ENCODE results near the gene RFX4.

RFX4 gene

GRCh38 chr12:106692896-106693820 lies 110.4 kb downstream of the RFX4 start:
- TF ChIP-seq POLR2A (IDR thresholded peaks at IDR 0.05; ENCODE audit: low read depth, low read length), result no peak
- TF ChIP-seq PAX5 (IDR thresholded peaks at IDR 0.05; ENCODE audit: insufficient read depth, low read length, severe bottlenecking), result no peak
- TF ChIP-seq SPI1 (IDR thresholded peaks at IDR 0.05; ENCODE audit: low read depth, low read length), result no peak
- TF ChIP-seq TAF1 (IDR thresholded peaks at IDR 0.05; ENCODE audit: low read depth, low read length), result no peak
- TF ChIP-seq POU2F2 (IDR thresholded peaks at IDR 0.05; ENCODE audit: low read depth, low read length), result no peak
- FAIRE-seq (no peak), DNase-seq (ENCODE audit: insufficient read length, low spot score) (no peak)

GRCh38 chr12:106696071-106696470 lies 113.3 kb downstream of the RFX4 start:
- TF ChIP-seq SPI1 (IDR thresholded peaks at IDR 0.05; ENCODE audit: low read depth, low read length) (no peak), TAF1 (IDR thresholded peaks at IDR 0.05; ENCODE audit: low read depth, low read length) (no peak), POLR2A (IDR thresholded peaks at IDR 0.05; ENCODE audit: low read depth, low read length) (no peak), POU2F2 (IDR thresholded peaks at IDR 0.05; ENCODE audit: low read depth, low read length) (no peak), PAX5 (IDR thresholded peaks at IDR 0.05; ENCODE audit: insufficient read depth, low read length, severe bottlenecking) (no peak), POLR2AphosphoS5 (IDR thresholded peaks at IDR 0.05; ENCODE audit: low read depth, low read length) (no peak)
- no peak for DNase-seq (ENCODE audit: insufficient read length, low spot score)
- FAIRE-seq, result no peak

- TF ChIP-seq TAF1 (IDR thresholded peaks at IDR 0.05; ENCODE audit: low read depth, low read length) (no peak), POU2F2 (IDR thresholded peaks at IDR 0.05; ENCODE audit: low read depth, low read length) (no peak), PAX5 (IDR thresholded peaks at IDR 0.05; ENCODE audit: insufficient read depth, low read length, severe bottlenecking) (no peak), POLR2AphosphoS5 (IDR thresholded peaks at IDR 0.05; ENCODE audit: low read depth, low read length) (no peak), SPI1 (IDR thresholded peaks at IDR 0.05; ENCODE audit: low read depth, low read length) (no peak), POLR2A (IDR thresholded peaks at IDR 0.05; ENCODE audit: low read depth, low read length) (no peak)
- no peak for DNase-seq (ENCODE audit: insufficient read length, low spot score)
- FAIRE-seq, result no peak
Measured at GRCh38 chr12:106696681-106697417, 114.0 kb downstream of the RFX4 start.

GRCh38 chr12:106704081-106704480 lies 121.3 kb downstream of the RFX4 start:
- DNase-seq (ENCODE audit: insufficient read length, low spot score) (no peak), FAIRE-seq (no peak)
- no peak for TF ChIP-seq POU2F2 (IDR thresholded peaks at IDR 0.05; ENCODE audit: low read depth, low read length)
- no peak for TF ChIP-seq PAX5 (IDR thresholded peaks at IDR 0.05; ENCODE audit: insufficient read depth, low read length, severe bottlenecking)
- no peak for TF ChIP-seq POLR2AphosphoS5 (IDR thresholded peaks at IDR 0.05; ENCODE audit: low read depth, low read length)
- no peak for TF ChIP-seq TAF1 (IDR thresholded peaks at IDR 0.05; ENCODE audit: low read depth, low read length)
- TF ChIP-seq SPI1 (IDR thresholded peaks at IDR 0.05; ENCODE audit: low read depth, low read length), result no peak
- TF ChIP-seq POLR2A (IDR thresholded peaks at IDR 0.05; ENCODE audit: low read depth, low read length), result no peak

GRCh38 chr12:106705971-106706370 lies 123.2 kb downstream of the RFX4 start:
- TF ChIP-seq POU2F2 (IDR thresholded peaks at IDR 0.05; ENCODE audit: low read depth, low read length) (no peak), POLR2A (IDR thresholded peaks at IDR 0.05; ENCODE audit: low read depth, low read length) (no peak), PAX5 (IDR thresholded peaks at IDR 0.05; ENCODE audit: insufficient read depth, low read length, severe bottlenecking) (no peak), POLR2AphosphoS5 (IDR thresholded peaks at IDR 0.05; ENCODE audit: low read depth, low read length) (no peak), TAF1 (IDR thresholded peaks at IDR 0.05; ENCODE audit: low read depth, low read length) (no peak), SPI1 (IDR thresholded peaks at IDR 0.05; ENCODE audit: low read depth, low read length) (no peak)
- DNase-seq (ENCODE audit: insufficient read length, low spot score) (no peak), FAIRE-seq (no peak)

GRCh38 chr12:106709068-106709511 lies 126.3 kb downstream of the RFX4 start:
- TF ChIP-seq POLR2AphosphoS5 (IDR thresholded peaks at IDR 0.05; ENCODE audit: low read depth, low read length) (no peak), POLR2A (IDR thresholded peaks at IDR 0.05; ENCODE audit: low read depth, low read length) (no peak), POU2F2 (IDR thresholded peaks at IDR 0.05; ENCODE audit: low read depth, low read length) (no peak), PAX5 (IDR thresholded peaks at IDR 0.05; ENCODE audit: insufficient read depth, low read length, severe bottlenecking) (no peak), SPI1 (IDR thresholded peaks at IDR 0.05; ENCODE audit: low read depth, low read length) (no peak), TAF1 (IDR thresholded peaks at IDR 0.05; ENCODE audit: low read depth, low read length) (no peak)
- DNase-seq (ENCODE audit: insufficient read length, low spot score), result no peak
- FAIRE-seq, result no peak

GRCh38 chr12:106710143-106710893 lies 127.5 kb downstream of the RFX4 start:
- TF ChIP-seq TAF1 (IDR thresholded peaks at IDR 0.05; ENCODE audit: low read depth, low read length), result no peak
- no peak for TF ChIP-seq POLR2AphosphoS5 (IDR thresholded peaks at IDR 0.05; ENCODE audit: low read depth, low read length)
- DNase-seq (ENCODE audit: insufficient read length, low spot score) (no peak), FAIRE-seq (no peak)

GRCh38 chr12:106711316-106711715 lies 128.5 kb downstream of the RFX4 start:
- no peak for DNase-seq (ENCODE audit: insufficient read length, low spot score)
- no peak for TF ChIP-seq POLR2A (IDR thresholded peaks at IDR 0.05; ENCODE audit: low read depth, low read length)
- no peak for TF ChIP-seq PAX5 (IDR thresholded peaks at IDR 0.05; ENCODE audit: insufficient read depth, low read length, severe bottlenecking)
- no peak for TF ChIP-seq POU2F2 (IDR thresholded peaks at IDR 0.05; ENCODE audit: low read depth, low read length)
- TF ChIP-seq TAF1 (IDR thresholded peaks at IDR 0.05; ENCODE audit: low read depth, low read length), result no peak
- TF ChIP-seq POLR2AphosphoS5 (IDR thresholded peaks at IDR 0.05; ENCODE audit: low read depth, low read length), result no peak
- TF ChIP-seq SPI1 (IDR thresholded peaks at IDR 0.05; ENCODE audit: low read depth, low read length), result no peak
- FAIRE-seq, result no peak

GRCh38 chr12:106712768-106713167 lies 130.0 kb downstream of the RFX4 start:
- no peak for TF ChIP-seq POU2F2 (IDR thresholded peaks at IDR 0.05; ENCODE audit: low read depth, low read length)
- no peak for TF ChIP-seq PAX5 (IDR thresholded peaks at IDR 0.05; ENCODE audit: insufficient read depth, low read length, severe bottlenecking)
- no peak for TF ChIP-seq POLR2A (IDR thresholded peaks at IDR 0.05; ENCODE audit: low read depth, low read length)
- DNase-seq (ENCODE audit: insufficient read length, low spot score) (no peak), FAIRE-seq (no peak)
